SK-N-SH treated with all-trans-retinoic acid at 6 μM for 48 hours (cell line): ENCODE data around the gene KCNH2.

Source experiments
- ATAC-seq: fragments of 200-7000 bp; cut with Tn5 transposase; 3 replicates; pipeline ENCODE4 v1.9.1; 2020; ENCODE audit warnings: mild to moderate bottlenecking, moderate library complexity
- ARNTL ChIP-seq: fragments of 450-650 bp; formaldehyde crosslinking; IDR thresholded peaks from 2 replicates; pipeline ENCODE4 v1.5.0; 2020; ENCODE audit warnings: low read depth, mild to moderate bottlenecking, moderate library complexity, borderline replicate concordance
- BACH2 ChIP-seq: fragments of 250-450 bp; sonication (Bioruptor Pico); IDR thresholded peaks from 2 replicates; pipeline ENCODE4 v1.9.0; 2021; ENCODE audit warnings: mild to moderate bottlenecking, borderline replicate concordance
- CSRNP3 ChIP-seq: fragments of 250-450 bp; sonication (Bioruptor Pico); IDR thresholded peaks from 2 replicates; pipeline ENCODE4 v1.5.1; 2021; ENCODE audit warnings: mild to moderate bottlenecking, moderate library complexity
- ESRRG ChIP-seq: fragments of 250-450 bp; sonication (Bioruptor Pico); IDR thresholded peaks from 2 replicates; pipeline ENCODE4 v1.6.1; 2021; ENCODE audit warnings: mild to moderate bottlenecking
- GLIS3 ChIP-seq: fragments of 250-450 bp; sonication (Bioruptor Pico); IDR thresholded peaks from 2 replicates; pipeline ENCODE4 v1.5.0; 2020; ENCODE audit warnings: mild to moderate bottlenecking, moderate library complexity
- ISL1 ChIP-seq: fragments of 250-450 bp; sonication (Bioruptor Pico); IDR thresholded peaks from 2 replicates; pipeline ENCODE4 v2.1.2; 2022; ENCODE audit warnings: mild to moderate bottlenecking, moderate library complexity
- OSR1 ChIP-seq: fragments of 250-450 bp; sonication (Bioruptor Pico); IDR thresholded peaks from 2 replicates; pipeline ENCODE4 v1.8.0; 2022; ENCODE audit warnings: moderate library complexity, mild to moderate bottlenecking, inconsistent platforms
- POU6F1 ChIP-seq: fragments of 250-450 bp; sonication (Bioruptor Pico); IDR thresholded peaks from 2 replicates; pipeline ENCODE4 v1.8.0; 2021; ENCODE audit warnings: low read depth, mild to moderate bottlenecking, moderate library complexity, borderline replicate concordance
- RARB ChIP-seq: fragments of 250-450 bp; sonication (Bioruptor Pico); IDR thresholded peaks from 2 replicates; pipeline ENCODE4 v1.8.0; 2021; ENCODE audit warnings: mild to moderate bottlenecking, moderate library complexity
- SNAI2 ChIP-seq: fragments of 250-450 bp; sonication (Bioruptor Pico); IDR thresholded peaks from 2 replicates; pipeline ENCODE4 v1.5.0; 2020; ENCODE audit warnings: mild to moderate bottlenecking, moderate library complexity
- TCF4 ChIP-seq: fragments of 250-450 bp; sonication (Bioruptor Pico); IDR thresholded peaks from 2 replicates; pipeline ENCODE4 v1.8.0; 2021; ENCODE audit warnings: mild to moderate bottlenecking, moderate library complexity, borderline replicate concordance
- TOX ChIP-seq: fragments of 250-450 bp; sonication (Bioruptor Pico); IDR thresholded peaks from 2 replicates; pipeline ENCODE4 v1.8.0; 2021; ENCODE audit warnings: mild to moderate bottlenecking, moderate library complexity, borderline replicate concordance
- TSHZ2 ChIP-seq: fragments of 250-450 bp; sonication (Bioruptor Pico); IDR thresholded peaks from 2 replicates; pipeline ENCODE4 v1.5.0; 2020; ENCODE audit warnings: mild to moderate bottlenecking, moderate library complexity
- ZFP3 ChIP-seq: fragments of 250-450 bp; sonication (Bioruptor Pico); IDR thresholded peaks from 2 replicates; pipeline ENCODE4 v1.5.0; 2020; ENCODE audit warnings: mild to moderate bottlenecking, moderate library complexity
- ZNF565 ChIP-seq: fragments of 450-650 bp; formaldehyde crosslinking; conservative IDR thresholded peaks from 2 replicates; pipeline ENCODE4 v1.5.0; 2020; ENCODE audit warnings: low read depth, mild to moderate bottlenecking, moderate library complexity
- ZNF70 ChIP-seq: fragments of 450-650 bp; formaldehyde crosslinking; IDR thresholded peaks from 2 replicates; pipeline ENCODE4 v1.5.0; 2020; ENCODE audit warnings: mild to moderate bottlenecking, moderate library complexity
- ZNF8 ChIP-seq: fragments of 450-650 bp; formaldehyde crosslinking; IDR thresholded peaks from 2 replicates; pipeline ENCODE4 v1.5.0; 2020; ENCODE audit warnings: mild to moderate bottlenecking, moderate library complexity
- TF ChIP-seq, protein P1 (sequence below): fragments of 250-450 bp; sonication (Bioruptor Pico); IDR thresholded peaks from 2 replicates; pipeline ENCODE4 v1.8.0; 2020; ENCODE audit warnings: mild to moderate bottlenecking, moderate library complexity, borderline replicate concordance
- TF ChIP-seq, protein P2 (sequence below): fragments of 250-450 bp; sonication (Bioruptor Pico); IDR thresholded peaks from 2 replicates; pipeline ENCODE4 v1.5.1; 2020; ENCODE audit warnings: low read depth, mild to moderate bottlenecking, moderate library complexity

KCNH2 gene

DNA sequence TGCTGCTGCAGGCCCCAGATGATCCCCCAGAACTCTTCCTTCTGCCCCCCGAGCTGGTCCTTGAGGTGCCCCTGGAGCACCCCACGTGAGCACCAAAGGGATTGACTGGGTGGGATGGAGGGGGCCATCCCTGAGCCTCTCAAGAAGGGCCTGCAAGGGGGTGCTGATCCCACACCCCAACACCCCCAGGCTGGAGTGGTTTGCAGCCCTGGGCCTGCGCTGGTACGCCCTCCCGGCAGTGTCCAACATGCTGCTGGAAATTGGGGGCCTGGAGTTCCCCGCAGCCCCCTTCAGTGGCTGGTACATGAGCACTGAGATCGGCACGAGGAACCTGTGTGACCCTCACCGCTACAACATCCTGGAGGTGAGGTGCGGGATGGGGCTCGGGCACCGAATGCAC lies 20.9 kb upstream of the KCNH2 start:
- no peak for ATAC-seq
- no peak for TF ChIP-seq RARB (CRISPR knock-in tag)
- TF ChIP-seq, protein P1, sequence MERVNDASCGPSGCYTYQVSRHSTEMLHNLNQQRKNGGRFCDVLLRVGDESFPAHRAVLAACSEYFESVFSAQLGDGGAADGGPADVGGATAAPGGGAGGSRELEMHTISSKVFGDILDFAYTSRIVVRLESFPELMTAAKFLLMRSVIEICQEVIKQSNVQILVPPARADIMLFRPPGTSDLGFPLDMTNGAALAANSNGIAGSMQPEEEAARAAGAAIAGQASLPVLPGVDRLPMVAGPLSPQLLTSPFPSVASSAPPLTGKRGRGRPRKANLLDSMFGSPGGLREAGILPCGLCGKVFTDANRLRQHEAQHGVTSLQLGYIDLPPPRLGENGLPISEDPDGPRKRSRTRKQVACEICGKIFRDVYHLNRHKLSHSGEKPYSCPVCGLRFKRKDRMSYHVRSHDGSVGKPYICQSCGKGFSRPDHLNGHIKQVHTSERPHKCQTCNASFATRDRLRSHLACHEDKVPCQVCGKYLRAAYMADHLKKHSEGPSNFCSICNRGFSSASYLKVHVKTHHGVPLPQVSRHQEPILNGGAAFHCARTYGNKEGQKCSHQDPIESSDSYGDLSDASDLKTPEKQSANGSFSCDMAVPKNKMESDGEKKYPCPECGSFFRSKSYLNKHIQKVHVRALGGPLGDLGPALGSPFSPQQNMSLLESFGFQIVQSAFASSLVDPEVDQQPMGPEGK (CRISPR knock-in tag) = no peak
- TF ChIP-seq ZNF8 (CRISPR knock-in tag) = no peak
- no peak for TF ChIP-seq TCF4 (CRISPR knock-in tag)
- TF ChIP-seq ARNTL (CRISPR knock-in tag) = no peak
- TF ChIP-seq TSHZ2 (CRISPR knock-in tag) = no peak
- no peak for TF ChIP-seq TOX (CRISPR knock-in tag)
- TF ChIP-seq ZNF70 (CRISPR knock-in tag) = no peak
- no peak for TF ChIP-seq GLIS3 (CRISPR knock-in tag)
- TF ChIP-seq ZFP3 (CRISPR knock-in tag) = no peak
- no peak for TF ChIP-seq CSRNP3 (CRISPR knock-in tag)
- TF ChIP-seq SNAI2 (CRISPR knock-in tag) = no peak
- no peak for TF ChIP-seq ZNF565 (CRISPR knock-in tag)
- no peak for TF ChIP-seq ESRRG (CRISPR knock-in tag)
- no peak for TF ChIP-seq POU6F1
- TF ChIP-seq ISL1 (CRISPR knock-in tag) = no peak
- no peak for TF ChIP-seq OSR1 (CRISPR knock-in tag)
- TF ChIP-seq, protein P2, sequence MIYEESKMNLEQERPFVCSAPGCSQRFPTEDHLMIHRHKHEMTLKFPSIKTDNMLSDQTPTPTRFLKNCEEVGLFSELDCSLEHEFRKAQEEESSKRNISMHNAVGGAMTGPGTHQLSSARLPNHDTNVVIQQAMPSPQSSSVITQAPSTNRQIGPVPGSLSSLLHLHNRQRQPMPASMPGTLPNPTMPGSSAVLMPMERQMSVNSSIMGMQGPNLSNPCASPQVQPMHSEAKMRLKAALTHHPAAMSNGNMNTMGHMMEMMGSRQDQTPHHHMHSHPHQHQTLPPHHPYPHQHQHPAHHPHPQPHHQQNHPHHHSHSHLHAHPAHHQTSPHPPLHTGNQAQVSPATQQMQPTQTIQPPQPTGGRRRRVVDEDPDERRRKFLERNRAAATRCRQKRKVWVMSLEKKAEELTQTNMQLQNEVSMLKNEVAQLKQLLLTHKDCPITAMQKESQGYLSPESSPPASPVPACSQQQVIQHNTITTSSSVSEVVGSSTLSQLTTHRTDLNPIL (CRISPR knock-in tag) = no peak

GRCh38 chr7:150998341-150998740 lies 20.2 kb upstream of the KCNH2 start:
- ATAC-seq = no peak
- TF ChIP-seq BACH2 (CRISPR knock-in tag) (no peak), POU6F1 (no peak), ZFP3 (CRISPR knock-in tag) (no peak), RARB (CRISPR knock-in tag) (no peak), TCF4 (CRISPR knock-in tag) (no peak)

DNA sequence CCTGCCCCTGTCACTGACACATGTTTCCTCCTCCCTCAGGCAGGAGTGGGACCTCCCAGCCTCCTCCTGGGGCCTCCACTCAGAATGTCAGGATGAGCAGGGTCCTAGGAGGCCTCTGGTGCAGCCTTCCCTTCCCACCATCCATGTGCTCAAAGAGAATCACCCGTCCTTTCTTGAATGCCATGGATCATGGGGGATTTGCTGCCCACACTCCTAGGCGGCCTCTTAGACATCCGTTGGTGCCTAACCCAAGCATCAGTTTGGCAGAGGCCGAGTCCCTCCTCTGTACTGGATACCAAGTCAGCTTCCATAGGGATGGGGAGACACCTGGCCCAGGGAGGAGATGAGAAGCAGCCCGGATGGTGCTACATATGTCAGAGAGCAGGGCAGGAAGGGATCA lies 19.7 kb upstream of the KCNH2 start:
- ATAC-seq = no peak
- TF ChIP-seq ZNF70 (CRISPR knock-in tag) = no peak
- TF ChIP-seq, all 23 proteins: peak for 0
